ENCODE results near the gene MTMR12. TPM values are rescaled to one million over a fixed set of nuclear protein-coding genes. Genes with fewer than 3 reads are reported as not detected.

The MTMR12 gene
- total RNA-seq, 2 experiments from 2014 or later = 33.6 to 71.9 TPM

- Histone ChIP-seq H3K4me3 (ENCODE audit: low read depth, low read length, poor library complexity, severe bottlenecking) (no peak overlapping the region), H2AFZ (ENCODE audit: low read length) (no peak overlapping the region), H3K4me2 (ENCODE audit: low read length) (no peak overlapping the region), H3K36me3 (ENCODE audit: insufficient read depth, low read length) (no peaks in the 10 kb centered on the region), H3K79me2 (ENCODE audit: insufficient read depth, low read depth, low read length) (no peaks in the 10 kb centered on the region), H3K27ac (ENCODE audit: low read depth, low read length, poor library complexity, severe bottlenecking) (no peak overlapping the region), H4K20me1 (ENCODE audit: insufficient read depth, low read length) (no peaks in the 10 kb centered on the region), H3K9me2 (ENCODE audit: insufficient read depth, low read length) (no peaks in the 10 kb centered on the region), H3K4me1 (ENCODE audit: insufficient read depth, low read length, poor library complexity, severe bottlenecking) (no peaks in the 10 kb centered on the region), H3K9me3 (ENCODE audit: low read length) (no peaks in the 10 kb centered on the region)
- TF ChIP-seq CTCF (conservative IDR thresholded peaks at IDR 0.05; ENCODE audit: low read length) (no peak), EZH2phosphoT487 (IDR thresholded peaks at IDR 0.05; ENCODE audit: borderline replicate concordance, low read depth, low read length) (no peak)
- BruUV-seq (replicated peaks) = no TSS peak
- ChIA-PET POLR2A (interaction anchor here (0.6 to 0.7 kb wide), 2 partner anchors 278 to 348 kb away, joined by 3 to 4 read pairs; no protein-coding TSS in a partner anchor), CTCF (ENCODE audit: unreplicated experiment) (interaction anchor here (0.6 kb wide), 1 partner anchor 385 kb away, joined by 3 read pairs; no protein-coding TSS in a partner anchor)
- no peak for DNase-seq (ENCODE audit: low spot score)
- intact Hi-C loops (cut with micrococcal nuclease; ENCODE audit: unreplicated experiment) = no loop called here
These were observed 111.5 kb downstream of the MTMR12 start for GRCh38 chr5:32201122-32201753.

GRCh38 chr5:32197032-32197431 lies 115.7 kb downstream of the MTMR12 start:
- Histone ChIP-seq H4K20me1 (ENCODE audit: insufficient read depth, low read length) (no peaks in the 10 kb centered on the region), H3K4me3 (ENCODE audit: low read depth, low read length, poor library complexity, severe bottlenecking) (no peak overlapping the region), H3K36me3 (ENCODE audit: insufficient read depth, low read length) (no peaks in the 10 kb centered on the region), H2AFZ (ENCODE audit: low read length) (no peak overlapping the region), H3K79me2 (ENCODE audit: insufficient read depth, low read depth, low read length) (no peaks in the 10 kb centered on the region), H3K4me1 (ENCODE audit: insufficient read depth, low read length, poor library complexity, severe bottlenecking) (no peaks in the 10 kb centered on the region), H3K27ac (ENCODE audit: low read depth, low read length, poor library complexity, severe bottlenecking) (no peak overlapping the region), H3K9me3 (ENCODE audit: low read length) (no peaks in the 10 kb centered on the region), H3K9me2 (ENCODE audit: insufficient read depth, low read length) (no peaks in the 10 kb centered on the region), H3K4me2 (ENCODE audit: low read length) (no peak overlapping the region)
- TF ChIP-seq EZH2phosphoT487 (IDR thresholded peaks at IDR 0.05; ENCODE audit: borderline replicate concordance, low read depth, low read length) (no peak), CTCF (conservative IDR thresholded peaks at IDR 0.05; ENCODE audit: low read length) (no peak)
- intact Hi-C loops (cut with micrococcal nuclease; ENCODE audit: unreplicated experiment) = no loop called here
- POLR2A ChIA-PET = no interaction called here
- CTCF ChIA-PET (ENCODE audit: unreplicated experiment) = no interaction called here
- BruUV-seq (replicated peaks) = no TSS peak
- no peak for DNase-seq (ENCODE audit: low spot score)

GRCh38 chr5:32195265-32195664 lies 117.5 kb downstream of the MTMR12 start:
- H3K4me2 ChIP-seq (ENCODE audit: low read length) = no peak overlapping the region
- H3K4me1 ChIP-seq (ENCODE audit: insufficient read depth, low read length, poor library complexity, severe bottlenecking) = no peaks in the 10 kb centered on the region
- H4K20me1 ChIP-seq (ENCODE audit: insufficient read depth, low read length) = no peaks in the 10 kb centered on the region
- H3K9me3 ChIP-seq (ENCODE audit: low read length) = no peaks in the 10 kb centered on the region
- H3K36me3 ChIP-seq (ENCODE audit: insufficient read depth, low read length) = no peaks in the 10 kb centered on the region
- H3K27ac ChIP-seq (ENCODE audit: low read depth, low read length, poor library complexity, severe bottlenecking) = no peak overlapping the region
- H3K79me2 ChIP-seq (ENCODE audit: insufficient read depth, low read depth, low read length) = no peaks in the 10 kb centered on the region
- H3K4me3 ChIP-seq (ENCODE audit: low read depth, low read length, poor library complexity, severe bottlenecking) = no peak overlapping the region
- intact Hi-C loops (cut with micrococcal nuclease; ENCODE audit: unreplicated experiment) = no loop called here
- TF ChIP-seq EZH2phosphoT487 (IDR thresholded peaks at IDR 0.05; ENCODE audit: borderline replicate concordance, low read depth, low read length) = no peak
- no peak for TF ChIP-seq CTCF (conservative IDR thresholded peaks at IDR 0.05; ENCODE audit: low read length)
- ChIA-PET POLR2A (interaction anchor here (0.6 kb wide), 2 partner anchors 80 to 533 kb away, joined by 3 to 5 read pairs; no protein-coding TSS in a partner anchor), CTCF (ENCODE audit: unreplicated experiment) (no interaction called here)
- no peak for DNase-seq (ENCODE audit: low spot score)
- BruUV-seq (replicated peaks) = no TSS peak
- H2AFZ ChIP-seq (ENCODE audit: low read length) = no peak overlapping the region
- no peaks in the 10 kb centered on the region for H3K9me2 ChIP-seq (ENCODE audit: insufficient read depth, low read length)
